GM12891 (cell line): Measurements from ENCODE around the gene NUDT16.

Experiments
- POLR2A ChIP-seq: IDR thresholded peaks from 2 replicates; pipeline ENCODE4 v1.6.1; 2011; ENCODE audit warnings: low read depth, low read length, control low read depth
- POLR2AphosphoS5 ChIP-seq: IDR thresholded peaks from 2 replicates; pipeline ENCODE4 v1.6.1; 2011; ENCODE audit warnings: low read depth, low read length, control low read depth
- TAF1 ChIP-seq: IDR thresholded peaks from 2 replicates; pipeline ENCODE4 v1.6.1; 2011; ENCODE audit warnings: low read depth, low read length, control low read depth

- TF ChIP-seq POLR2AphosphoS5, result no peak
- TF ChIP-seq TAF1, result no peak
- TF ChIP-seq POLR2A, result no peak
Observed at GRCh38 chr3:131374741-131375140, 6.8 kb upstream of the NUDT16 start.
